ENCODE data around the gene OGDH.
A peak's percentile ranks its signal among the peaks of the same experiment; 100 is the strongest.
"Not testable (repeated sequence)": the region's sequence is repeated elsewhere in the genome, so short reads cannot be mapped to it uniquely, and the experiment has no call there.

Gene OGDH

DNA sequence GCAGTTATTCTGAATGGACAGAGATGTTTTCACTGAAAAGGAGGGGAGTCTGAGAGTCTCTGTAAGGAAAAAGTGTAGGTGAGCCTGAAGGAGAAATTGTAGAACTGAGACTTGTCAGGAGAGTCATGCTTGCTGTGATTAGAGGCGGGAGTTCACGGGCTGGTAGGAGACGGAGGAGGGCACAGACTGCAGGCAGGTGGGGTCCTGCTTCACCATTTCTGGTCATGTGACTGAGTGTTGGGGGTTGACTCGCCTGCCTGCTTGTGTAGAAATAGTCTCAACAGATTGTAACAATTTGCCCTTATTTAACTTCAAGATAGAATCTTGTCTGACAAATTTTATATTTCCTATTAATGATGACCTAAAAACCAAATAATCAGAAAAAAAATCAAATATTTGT is 70.3 kb downstream of the OGDH start:
- H3K27me3 Mint-ChIP-seq: no peaks in the 10 kb centered on the region
- ATAC-seq (no peak), DNase-seq (no peak)
- no peak overlapping the region for H3K4me3 Mint-ChIP-seq
- peaks cover 17% of the 10 kb centered on the region for H3K36me3 Mint-ChIP-seq (ENCODE audit: low read depth)
- H3K4me1 Mint-ChIP-seq: no peaks in the 10 kb centered on the region
- H3K27ac Mint-ChIP-seq: no peak overlapping the region
- no peaks in the 10 kb centered on the region for H3K9me3 Mint-ChIP-seq

- no peaks in the 10 kb centered on the region for H3K4me1 Mint-ChIP-seq
- no peak for ATAC-seq
- H3K9me3 Mint-ChIP-seq: no peaks in the 10 kb centered on the region
- no peak for DNase-seq
- H3K27me3 Mint-ChIP-seq: no peaks in the 10 kb centered on the region
- no peak overlapping the region for H3K4me3 Mint-ChIP-seq
- H3K36me3 Mint-ChIP-seq (ENCODE audit: low read depth): peaks cover 18% of the 10 kb centered on the region
- H3K27ac Mint-ChIP-seq: no peak overlapping the region
These were observed 71.7 kb downstream of the OGDH start for GRCh38 chr7:44678101-44678470.

DNA sequence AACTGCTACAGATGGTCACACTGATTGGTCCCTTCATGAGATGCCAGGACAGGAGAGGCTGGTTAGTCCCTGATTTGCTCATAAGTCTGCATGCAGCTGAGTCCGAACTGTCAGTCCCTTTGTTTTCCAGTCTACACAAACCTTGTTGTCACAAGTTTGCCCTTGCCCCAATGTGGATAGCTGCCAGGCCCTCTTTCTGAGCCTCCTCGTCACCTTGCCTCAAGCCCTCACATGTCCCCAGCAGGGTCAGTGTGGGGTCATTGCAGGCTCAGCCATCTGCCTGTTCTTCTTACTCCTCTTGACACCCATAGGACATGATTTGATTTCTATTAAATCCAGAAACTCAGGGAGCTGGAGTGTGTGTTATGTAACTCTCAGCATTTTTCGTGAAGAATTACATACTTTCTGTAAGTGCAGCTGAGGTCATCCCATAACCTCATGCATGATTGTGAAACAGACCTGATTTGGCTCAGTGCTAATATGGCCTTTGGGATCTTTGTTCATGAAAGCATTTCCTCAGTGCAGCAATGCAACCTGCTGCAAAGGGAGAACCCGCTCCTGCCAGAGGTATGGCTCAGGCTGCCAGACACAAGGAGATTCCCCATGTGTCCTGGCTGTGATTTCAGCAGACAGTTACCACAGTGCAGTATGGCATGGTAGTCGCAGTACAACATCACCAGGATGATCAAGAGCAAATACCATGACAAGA is 72.2 kb downstream of the OGDH start:
- H3K27ac Mint-ChIP-seq: no peak overlapping the region
- no peaks in the 10 kb centered on the region for H3K4me1 Mint-ChIP-seq
- H3K36me3 Mint-ChIP-seq (ENCODE audit: low read depth): peaks cover 18% of the 10 kb centered on the region
- no peaks in the 10 kb centered on the region for H3K27me3 Mint-ChIP-seq
- no peak for DNase-seq
- no peak for ATAC-seq
- H3K9me3 Mint-ChIP-seq: no peaks in the 10 kb centered on the region
- no peak overlapping the region for H3K4me3 Mint-ChIP-seq

- H3K9me3 Mint-ChIP-seq: no peaks in the 10 kb centered on the region
- H3K27me3 Mint-ChIP-seq: no peaks in the 10 kb centered on the region
- peaks cover 19% of the 10 kb centered on the region for H3K36me3 Mint-ChIP-seq (ENCODE audit: low read depth)
- DNase-seq (no peak), ATAC-seq (no peak)
- no peak overlapping the region for H3K27ac Mint-ChIP-seq
- no peaks in the 10 kb centered on the region for H3K4me1 Mint-ChIP-seq
- H3K4me3 Mint-ChIP-seq: no peak overlapping the region
These were observed 75.2 kb downstream of the OGDH start for GRCh38 chr7:44681645-44682044.

- Mint-ChIP-seq H3K27ac (no peak overlapping the region), H3K4me3 (no peak overlapping the region), H3K27me3 (no peaks in the 10 kb centered on the region), H3K4me1 (peaks cover 3% of the 10 kb centered on the region), H3K36me3 (ENCODE audit: low read depth) (peaks cover 23% of the 10 kb centered on the region), H3K9me3 (no peaks in the 10 kb centered on the region)
- no peak for ATAC-seq
- DNase-seq: no peak
These were observed 79.3 kb downstream of the OGDH start for GRCh38 chr7:44685723-44686122.

GRCh38 chr7:44689427-44689826 is 83.0 kb downstream of the OGDH start:
- peaks cover 20% of the 10 kb centered on the region for H3K36me3 Mint-ChIP-seq (ENCODE audit: low read depth)
- H3K9me3 Mint-ChIP-seq: no peaks in the 10 kb centered on the region
- ATAC-seq (no peak), DNase-seq (no peak)
- no peak overlapping the region for H3K4me3 Mint-ChIP-seq
- no peaks in the 10 kb centered on the region for H3K27me3 Mint-ChIP-seq
- peaks cover 3% of the 10 kb centered on the region for H3K4me1 Mint-ChIP-seq
- no peak overlapping the region for H3K27ac Mint-ChIP-seq

GRCh38 chr7:44693641-44694313 is 87.3 kb downstream of the OGDH start:
- Mint-ChIP-seq H3K36me3 (ENCODE audit: low read depth) (peaks cover 43% of the 10 kb centered on the region), H3K4me3 (no peak overlapping the region), H3K9me3 (no peaks in the 10 kb centered on the region), H3K27me3 (no peaks in the 10 kb centered on the region), H3K27ac (no peak overlapping the region), H3K4me1 (peaks cover 3% of the 10 kb centered on the region)
- ATAC-seq (no peak), DNase-seq (no peak)

GRCh38 chr7:44694326-44694725 is 87.9 kb downstream of the OGDH start:
- Mint-ChIP-seq H3K9me3 (no peaks in the 10 kb centered on the region), H3K27ac (no peak overlapping the region), H3K4me3 (no peak overlapping the region), H3K27me3 (no peaks in the 10 kb centered on the region), H3K4me1 (peaks cover 3% of the 10 kb centered on the region), H3K36me3 (ENCODE audit: low read depth) (peaks cover 45% of the 10 kb centered on the region)
- no peak for ATAC-seq
- DNase-seq: no peak

DNA sequence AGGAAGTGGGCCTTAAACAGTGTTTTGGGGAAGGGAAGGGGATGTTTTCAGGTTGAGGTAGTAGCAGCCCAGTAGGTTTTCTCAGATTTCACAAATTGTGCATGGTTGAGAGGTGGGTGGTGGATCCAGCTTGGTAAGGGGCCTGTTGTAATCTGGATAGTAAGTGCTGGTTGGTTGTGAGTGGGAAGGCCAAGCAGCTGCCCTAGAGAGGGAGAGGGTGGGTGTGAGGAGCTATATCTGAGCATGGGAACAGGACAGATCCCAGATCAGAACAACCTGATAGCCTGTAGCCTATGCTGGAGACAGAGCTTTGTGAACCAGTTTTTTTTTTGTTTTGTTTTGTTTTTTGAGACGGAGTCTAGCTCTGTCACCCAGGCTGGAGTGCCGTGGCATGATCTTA is 88.3 kb downstream of the OGDH start:
- no peak overlapping the region for H3K27ac Mint-ChIP-seq
- peaks cover 45% of the 10 kb centered on the region for H3K36me3 Mint-ChIP-seq (ENCODE audit: low read depth)
- no peak overlapping the region for H3K4me3 Mint-ChIP-seq
- no peaks in the 10 kb centered on the region for H3K9me3 Mint-ChIP-seq
- no peak for DNase-seq
- H3K27me3 Mint-ChIP-seq: no peaks in the 10 kb centered on the region
- ATAC-seq: no peak
- no peaks in the 10 kb centered on the region for H3K4me1 Mint-ChIP-seq

DNA sequence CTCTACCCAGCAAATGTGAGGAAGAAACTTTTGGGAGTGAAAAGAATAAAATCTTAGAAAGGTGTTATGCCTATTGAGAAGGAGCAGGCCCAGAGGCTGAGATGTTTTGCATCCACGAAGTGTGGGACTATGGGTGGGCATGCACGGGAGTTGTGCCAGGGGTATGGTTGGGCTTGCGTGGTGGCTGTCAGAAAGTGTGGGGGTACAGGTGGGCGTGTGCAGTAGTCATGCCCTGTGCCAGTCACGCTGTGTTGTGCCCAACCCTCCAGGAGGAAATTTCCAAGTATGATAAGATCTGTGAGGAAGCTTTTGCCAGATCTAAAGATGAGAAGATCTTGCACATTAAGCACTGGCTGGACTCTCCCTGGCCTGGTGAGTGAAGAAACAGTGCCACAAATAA is 89.3 kb downstream of the OGDH start:
- DNase-seq: no peak
- Mint-ChIP-seq H3K9me3 (no peaks in the 10 kb centered on the region), H3K27ac (no peak overlapping the region)

DNA sequence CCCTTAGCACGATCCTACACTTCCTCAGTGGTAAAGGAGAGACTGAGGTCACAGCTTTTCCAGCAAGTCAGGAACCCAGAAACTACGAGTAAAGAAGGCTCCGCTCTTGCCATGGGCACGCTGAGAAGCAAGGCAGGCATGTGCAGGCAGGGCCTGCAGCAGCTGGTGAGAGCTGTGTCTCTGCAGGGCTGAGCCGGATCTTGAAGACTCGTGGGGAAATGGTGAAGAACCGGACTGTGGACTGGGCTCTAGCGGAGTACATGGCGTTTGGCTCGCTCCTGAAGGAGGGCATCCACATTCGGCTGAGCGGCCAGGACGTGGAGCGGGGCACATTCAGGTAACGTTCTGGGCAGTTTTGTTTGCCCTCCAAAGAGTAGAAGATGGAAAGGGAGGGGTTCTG is 90.3 kb downstream of the OGDH start:
- Mint-ChIP-seq H3K36me3 (ENCODE audit: low read depth) (peaks cover 60% of the 10 kb centered on the region), H3K4me3 (no peak overlapping the region), H3K27me3 (no peaks in the 10 kb centered on the region), H3K4me1 (no peaks in the 10 kb centered on the region), H3K27ac (peak overlapping the region; percentile 49), H3K9me3 (no peaks in the 10 kb centered on the region)
- no peak for ATAC-seq
- no peak for DNase-seq

More for the DNA sequence above, 89.3 kb downstream of the OGDH start:
- H3K27me3 Mint-ChIP-seq: no peaks in the 10 kb centered on the region
- H3K36me3 Mint-ChIP-seq (ENCODE audit: low read depth): peaks cover 52% of the 10 kb centered on the region
- ATAC-seq: no peak
- no peaks in the 10 kb centered on the region for H3K4me1 Mint-ChIP-seq
- H3K4me3 Mint-ChIP-seq: no peak overlapping the region

DNA sequence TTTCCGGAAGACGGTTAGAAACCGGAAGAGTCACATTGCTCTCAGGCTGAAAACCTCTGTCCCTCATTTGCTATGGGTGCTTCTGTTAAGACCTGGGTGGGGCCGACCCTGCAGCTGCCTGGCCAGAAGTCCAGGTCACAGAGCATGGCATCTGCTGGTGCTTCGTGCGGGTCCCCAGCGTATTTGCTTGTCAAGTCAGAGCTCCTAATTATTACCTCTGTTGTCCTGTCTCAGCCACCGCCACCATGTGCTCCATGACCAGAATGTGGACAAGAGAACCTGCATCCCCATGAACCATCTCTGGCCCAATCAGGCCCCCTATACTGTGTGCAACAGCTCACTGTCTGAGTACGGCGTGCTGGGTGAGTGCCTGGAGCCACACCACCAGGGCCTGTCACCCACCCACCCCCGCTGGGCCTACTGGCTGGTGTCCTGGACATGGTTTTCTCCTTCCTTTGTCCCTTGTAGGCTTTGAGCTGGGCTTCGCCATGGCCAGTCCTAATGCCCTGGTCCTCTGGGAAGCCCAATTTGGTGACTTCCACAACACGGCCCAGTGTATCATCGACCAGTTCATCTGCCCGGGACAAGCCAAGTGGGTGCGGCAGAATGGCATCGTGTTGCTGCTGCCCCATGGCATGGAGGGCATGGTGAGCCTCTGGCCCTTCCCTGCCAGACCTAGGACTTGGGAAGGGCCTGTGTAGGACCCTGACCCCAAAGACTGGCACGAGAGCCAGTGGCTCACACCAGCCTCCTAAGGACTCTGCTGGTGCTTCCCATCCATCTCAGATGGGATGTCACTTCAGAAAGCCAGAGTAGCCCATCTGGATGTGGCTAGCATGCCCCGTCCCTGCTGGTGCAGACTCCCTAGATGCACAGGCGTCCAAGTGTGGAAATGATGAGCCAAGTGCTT is 91.0 kb downstream of the OGDH start:
- no peaks in the 10 kb centered on the region for H3K9me3 Mint-ChIP-seq
- no peak for ATAC-seq
- peaks cover 65% of the 10 kb centered on the region for H3K36me3 Mint-ChIP-seq (ENCODE audit: low read depth)
- no peaks in the 10 kb centered on the region for H3K27me3 Mint-ChIP-seq
- no peaks in the 10 kb centered on the region for H3K4me1 Mint-ChIP-seq
- H3K4me3 Mint-ChIP-seq: no peak overlapping the region
- no peak overlapping the region for H3K27ac Mint-ChIP-seq
- no peak for DNase-seq

GRCh38 chr7:44698046-44698580 is 91.7 kb downstream of the OGDH start:
- Mint-ChIP-seq H3K4me1 (no peaks in the 10 kb centered on the region), H3K9me3 (no peaks in the 10 kb centered on the region), H3K27me3 (no peaks in the 10 kb centered on the region), H3K27ac (no peak overlapping the region), H3K4me3 (no peak overlapping the region), H3K36me3 (ENCODE audit: low read depth) (peaks cover 69% of the 10 kb centered on the region)
- no peak for ATAC-seq
- no peak for DNase-seq

- peaks cover 68% of the 10 kb centered on the region for H3K36me3 Mint-ChIP-seq (ENCODE audit: low read depth)
- H3K27ac Mint-ChIP-seq, H3K9me3 Mint-ChIP-seq, H3K27me3 Mint-ChIP-seq, ATAC-seq, H3K4me1 Mint-ChIP-seq, DNase-seq, H3K4me3 Mint-ChIP-seq: not testable (repeated sequence)
These were observed 93.2 kb downstream of the OGDH start for GRCh38 chr7:44699598-44699997.

All from activated naive CD8-positive, alpha-beta T cell treated with anti-CD3 and anti-CD28 coated beads, Interleukin-2, amount 50 U/mL, for 24 hours (primary cell).